Upper lobe of left lung (tissue), 4 donors: ENCODE data around the gene ITPR1.

Experiments
- CTCF ChIP-seq, 6 experiments: fragments of 450-650 bp in 4 of 6; fragments of 200-600 bp in 2 of 6; sonication (generic) in 2 of 6; IDR thresholded peaks; one replicate each; pipeline ENCODE4 v1.5.1; 2016 to 2019; ENCODE audit warnings: antibody characterized with exemption in 6 of 6
- EP300 ChIP-seq, 4 donors: sonication (generic); formaldehyde crosslinking; IDR thresholded peaks; one replicate each; pipeline ENCODE4 v1.5.1; 2017; ENCODE audit warnings: antibody characterized with exemption in 4 of 4, control low read depth in 2 of 4

GRCh38 chr3:4724051-4724629 is 231.0 kb downstream of the ITPR1 start:
- TF ChIP-seq CTCF (IDR thresholded peaks at IDR 0.05), result no peak
- TF ChIP-seq EP300 (IDR thresholded peaks at IDR 0.05), result no peak
